ENCODE results near the gene PRKCI. TPM values are rescaled to one million over a fixed set of nuclear protein-coding genes. Genes with fewer than 3 reads are reported as not detected.
"Not testable (repeated sequence)": the region's sequence is repeated elsewhere in the genome, so short reads cannot be mapped to it uniquely, and the experiment has no call there.

The PRKCI gene
- total RNA-seq, 4 donors from 2014 or later = 10.5 to 20.9 (median 14.0) TPM

- peak within 1 kb of the TSS; percentile 89 to 99 (median 94) for H3K27ac ChIP-seq
- H3K9me3 ChIP-seq = no peaks in the 10 kb centered on the region
- ATAC-seq (peak; percentile 95 to 96), DNase-seq (peak; percentile 75 to 89)
- in situ Hi-C loops (cut with MboI; ENCODE audit: low sequenced_read_pairs in 4 of 4) (no loop called here), intact Hi-C loops (cut with DNase I; ENCODE audit: low total_unique reads) (loop anchor here (1.0 to 10.0 kb wide), 5 partner anchors 41 to 694 kb away; partner anchors contain the start of genes PRKCI, RPL22L1, SEC62 and SKIL)
- H3K4me3 ChIP-seq = peak within 1 kb of the TSS; percentile 78 to 98 (median 88)
- TF ChIP-seq, protein P1, sequence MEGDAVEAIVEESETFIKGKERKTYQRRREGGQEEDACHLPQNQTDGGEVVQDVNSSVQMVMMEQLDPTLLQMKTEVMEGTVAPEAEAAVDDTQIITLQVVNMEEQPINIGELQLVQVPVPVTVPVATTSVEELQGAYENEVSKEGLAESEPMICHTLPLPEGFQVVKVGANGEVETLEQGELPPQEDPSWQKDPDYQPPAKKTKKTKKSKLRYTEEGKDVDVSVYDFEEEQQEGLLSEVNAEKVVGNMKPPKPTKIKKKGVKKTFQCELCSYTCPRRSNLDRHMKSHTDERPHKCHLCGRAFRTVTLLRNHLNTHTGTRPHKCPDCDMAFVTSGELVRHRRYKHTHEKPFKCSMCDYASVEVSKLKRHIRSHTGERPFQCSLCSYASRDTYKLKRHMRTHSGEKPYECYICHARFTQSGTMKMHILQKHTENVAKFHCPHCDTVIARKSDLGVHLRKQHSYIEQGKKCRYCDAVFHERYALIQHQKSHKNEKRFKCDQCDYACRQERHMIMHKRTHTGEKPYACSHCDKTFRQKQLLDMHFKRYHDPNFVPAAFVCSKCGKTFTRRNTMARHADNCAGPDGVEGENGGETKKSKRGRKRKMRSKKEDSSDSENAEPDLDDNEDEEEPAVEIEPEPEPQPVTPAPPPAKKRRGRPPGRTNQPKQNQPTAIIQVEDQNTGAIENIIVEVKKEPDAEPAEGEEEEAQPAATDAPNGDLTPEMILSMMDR (IDR thresholded peaks at IDR 0.05 in 4 of 5, conservative IDR thresholded peaks at IDR 0.05 in 1 of 5) = peak in 3 of 5 experiments; percentile 19 to 38 (median 22)
- peak; percentile 58 to 63 for TF ChIP-seq POLR2A (IDR thresholded peaks at IDR 0.05)
- H3K27me3 ChIP-seq = no peaks in the 10 kb centered on the region
- H3K4me1 ChIP-seq = peaks cover 16 to 17% of the 10 kb centered on the region in 2 donors
- peaks cover 0 to 24% of the 10 kb centered on the region in 2 donors for H3K36me3 ChIP-seq
Observed at GRCh38 chr3:170180908-170181885, 41.0 kb upstream of the PRKCI start, which contains the start of gene PHC3. PHC3 (minus strand) TSS chr3:170181733; CDS start chr3:170181715, 18 bp downstream.

- no peak overlapping the region for H3K4me3 ChIP-seq
- DNase-seq (no peak), ATAC-seq (no peak)
- H3K27me3 ChIP-seq = no peaks in the 10 kb centered on the region
- no peaks in the 10 kb centered on the region for H3K4me1 ChIP-seq
- no peaks in the 10 kb centered on the region for H3K36me3 ChIP-seq
- H3K9me3 ChIP-seq = no peaks in the 10 kb centered on the region
- intact Hi-C loops (cut with DNase I; ENCODE audit: low total_unique reads) (loop anchor here (1.0 to 10.0 kb wide), 2 partner anchors 162 to 685 kb away; partner anchors contain the start of gene RPL22L1), in situ Hi-C loops (cut with MboI; ENCODE audit: low sequenced_read_pairs in 4 of 4) (no loop called here)
- no peak for TF ChIP-seq POLR2A (IDR thresholded peaks at IDR 0.05)
- TF ChIP-seq, protein P1 (IDR thresholded peaks at IDR 0.05 in 4 of 5, conservative IDR thresholded peaks at IDR 0.05 in 1 of 5) = no peak
- no peak overlapping the region for H3K27ac ChIP-seq
Observed at GRCh38 chr3:170189398-170190256, 32.6 kb upstream of the PRKCI start.

GRCh38 chr3:170195759-170196158, 26.5 kb upstream of the PRKCI start:
- ATAC-seq; H3K36me3 ChIP-seq; H3K9me3 ChIP-seq; in situ Hi-C loops (cut with MboI; ENCODE audit: low sequenced_read_pairs in 4 of 4); H3K4me3 ChIP-seq; DNase-seq; intact Hi-C loops (cut with DNase I; ENCODE audit: low total_unique reads); H3K27ac ChIP-seq; H3K4me1 ChIP-seq; H3K27me3 ChIP-seq: not testable (repeated sequence)

DNA sequence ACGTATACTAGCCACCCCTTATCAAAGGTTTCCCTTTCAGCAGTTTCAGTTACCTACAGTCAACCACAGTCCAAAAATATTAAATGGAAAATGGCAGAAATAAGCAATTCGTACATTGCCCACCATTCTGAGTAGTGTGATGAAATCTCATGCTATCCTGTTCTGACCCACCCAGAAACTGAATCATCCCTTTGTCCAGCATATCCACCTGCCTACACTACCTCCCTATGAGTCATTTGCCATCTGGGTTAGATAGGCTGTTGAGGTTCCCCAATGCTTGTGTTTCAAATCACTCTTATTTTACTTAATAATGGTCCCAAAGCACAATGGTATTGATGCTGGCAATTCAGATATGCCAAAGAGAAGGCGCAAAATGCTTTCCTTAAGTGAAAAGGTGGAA, 25.4 kb upstream of the PRKCI start:
- in situ Hi-C loops (cut with MboI; ENCODE audit: low sequenced_read_pairs in 4 of 4) = no loop called here
- H3K27me3 ChIP-seq = no peaks in the 10 kb centered on the region
- ATAC-seq = no peak
- H3K36me3 ChIP-seq = no peaks in the 10 kb centered on the region
- no peak overlapping the region for H3K27ac ChIP-seq
- TF ChIP-seq, protein P1 (IDR thresholded peaks at IDR 0.05 in 4 of 5, conservative IDR thresholded peaks at IDR 0.05 in 1 of 5) = no peak
- TF ChIP-seq POLR2A (IDR thresholded peaks at IDR 0.05) = no peak
- intact Hi-C loops (cut with DNase I; ENCODE audit: low total_unique reads) = no loop called here
- no peaks in the 10 kb centered on the region for H3K4me1 ChIP-seq
- no peaks in the 10 kb centered on the region for H3K9me3 ChIP-seq
- no peak overlapping the region for H3K4me3 ChIP-seq
- DNase-seq = no peak
